NCI-H510A treated with DMSO at 0.1 percent for 48 hours (cell line): ENCODE results near the gene HLA-F.

Experiments
- DNase-seq: peaks from one replicate; lab custom pipeline; 2025; lab: John Stamatoyannopoulos, UW

HLA-F gene

GRCh38 chr6:29723262-29723665 lies at the start of gene HLA-F:
Gene HLA-F (plus strand): TSS chr6:29723434. CDS start chr6:29723464, 30 bp downstream.
- no peak for DNase-seq

GRCh38 chr6:29674008-29674407 lies 49.2 kb upstream of the HLA-F start:
- no peak for DNase-seq

GRCh38 chr6:29675561-29675960 lies 47.7 kb upstream of the HLA-F start:
- DNase-seq: no peak

- no peak for DNase-seq
Observed at GRCh38 chr6:29676981-29677601, 46.1 kb upstream of the HLA-F start.

GRCh38 chr6:29678114-29678513 lies 45.1 kb upstream of the HLA-F start:
- DNase-seq: no peak

GRCh38 chr6:29679962-29680361 lies 43.3 kb upstream of the HLA-F start:
- no peak for DNase-seq

GRCh38 chr6:29680416-29680815 lies 42.8 kb upstream of the HLA-F start:
- DNase-seq: no peak

- DNase-seq: no peak
Observed at GRCh38 chr6:29680904-29681303, 42.3 kb upstream of the HLA-F start, which contains the start of gene ZFP57. Gene ZFP57 (minus strand): TSS chr6:29681152. CDS start chr6:29677003, 4,149 bp downstream.

GRCh38 chr6:29681811-29682210 lies 41.4 kb upstream of the HLA-F start:
- no peak for DNase-seq

- no peak for DNase-seq
Observed at GRCh38 chr6:29685718-29686326, 37.4 kb upstream of the HLA-F start.

GRCh38 chr6:29694637-29695036 lies 28.6 kb upstream of the HLA-F start:
- DNase-seq: no peak

GRCh38 chr6:29696147-29697125 lies 26.8 kb upstream of the HLA-F start:
- DNase-seq: no peak

GRCh38 chr6:29702519-29703103 lies 20.6 kb upstream of the HLA-F start:
- no peak for DNase-seq

GRCh38 chr6:29705389-29706231 lies 17.6 kb upstream of the HLA-F start:
- DNase-seq: peak; percentile 24

- no peak for DNase-seq
Observed at GRCh38 chr6:29708432-29709179, 14.6 kb upstream of the HLA-F start.

- DNase-seq: no peak
Observed at GRCh38 chr6:29709188-29709587, 14.0 kb upstream of the HLA-F start.

GRCh38 chr6:29710281-29710941 lies 12.8 kb upstream of the HLA-F start:
- DNase-seq: no peak

GRCh38 chr6:29720863-29721262 lies 2.4 kb upstream of the HLA-F start:
- no peak for DNase-seq

GRCh38 chr6:29723666-29724588 lies 693 bp downstream of the HLA-F start:
- no peak for DNase-seq
